Upper lobe of right lung (tissue), 1 donor: ENCODE measurements around the gene PRKAB1. TPM values are rescaled to one million over a fixed set of nuclear protein-coding genes. Genes with fewer than 3 reads are reported as not detected.

Experiments used
- ATAC-seq: fragments of 200-7000 bp; cut with Tn5 transposase; one replicate; pipeline ENCODE4 v1.9.1; 2020; ENCODE audit warnings: mild to moderate bottlenecking, moderate library complexity
- DNase-seq: peaks from one replicate; pipeline ENCODE4 v3.0.0-alpha.2; 2020
- H3K27ac ChIP-seq: fragments of 200-600 bp; one replicate; pipeline ENCODE4 v1.8.0; 2022
- H3K27me3 ChIP-seq: fragments of 200-600 bp; one replicate; pipeline ENCODE4 v1.8.0; 2022; ENCODE audit warnings: mild to moderate bottlenecking
- H3K36me3 ChIP-seq: fragments of 200-600 bp; one replicate; pipeline ENCODE4 v1.8.0; 2022
- H3K4me1 ChIP-seq: fragments of 200-600 bp; one replicate; pipeline ENCODE4 v1.8.0; 2022
- H3K4me3 ChIP-seq: fragments of 200-600 bp; one replicate; pipeline ENCODE4 v1.8.0; 2022; ENCODE audit warnings: mild to moderate bottlenecking
- H3K9me3 ChIP-seq: fragments of 200-600 bp; one replicate; pipeline ENCODE4 v1.8.0; 2022
- CTCF ChIP-seq: fragments of 200-600 bp; IDR thresholded peaks from one replicate; pipeline ENCODE4 v1.8.0; 2022; ENCODE audit warnings: antibody characterized with exemption
- intact Hi-C: fragments of 100-400 bp; cut with DNase I; formaldehyde crosslinking; loops from one replicate; pipeline ENCODE4 v1.11.0; 2022
- total RNA-seq: library from RNA; stranded (reverse); fragmentation: NEBNext Ultra II Directional; extraction: Animal tissue kit (Norgen Biotek cat#: 25700); gene quantifications from one replicate; pipeline ENCODE4 v1.2.1, GENCODE V29; 2021
- donor health status: DM: no; HTN: yes; CAD: no; lungs with severe emphysema.

Gene PRKAB1
- total RNA-seq, 1 donor from 2014 or later = 54.7 TPM

GRCh38 chr12:119714614-119715267 lies 46.8 kb downstream of the PRKAB1 start:
- H3K27ac ChIP-seq = no peak overlapping the region
- no peaks in the 10 kb centered on the region for H3K36me3 ChIP-seq
- intact Hi-C loops = no loop called here
- H3K27me3 ChIP-seq = no peaks in the 10 kb centered on the region
- TF ChIP-seq CTCF = no peak
- no peaks in the 10 kb centered on the region for H3K9me3 ChIP-seq
- peaks cover 24% of the 10 kb centered on the region for H3K4me1 ChIP-seq
- no peak for DNase-seq
- no peak overlapping the region for H3K4me3 ChIP-seq
- ATAC-seq = no peak

- no peaks in the 10 kb centered on the region for H3K27me3 ChIP-seq
- no peaks in the 10 kb centered on the region for H3K9me3 ChIP-seq
- peaks cover 21% of the 10 kb centered on the region for H3K4me1 ChIP-seq
- H3K36me3 ChIP-seq = no peaks in the 10 kb centered on the region
- intact Hi-C loops = no loop called here
- no peak for TF ChIP-seq CTCF
- DNase-seq = no peak
- H3K27ac ChIP-seq = peak overlapping the region; percentile 74
- no peak overlapping the region for H3K4me3 ChIP-seq
- ATAC-seq = no peak
Observed at GRCh38 chr12:119715268-119715620, 47.3 kb downstream of the PRKAB1 start.

DNA sequence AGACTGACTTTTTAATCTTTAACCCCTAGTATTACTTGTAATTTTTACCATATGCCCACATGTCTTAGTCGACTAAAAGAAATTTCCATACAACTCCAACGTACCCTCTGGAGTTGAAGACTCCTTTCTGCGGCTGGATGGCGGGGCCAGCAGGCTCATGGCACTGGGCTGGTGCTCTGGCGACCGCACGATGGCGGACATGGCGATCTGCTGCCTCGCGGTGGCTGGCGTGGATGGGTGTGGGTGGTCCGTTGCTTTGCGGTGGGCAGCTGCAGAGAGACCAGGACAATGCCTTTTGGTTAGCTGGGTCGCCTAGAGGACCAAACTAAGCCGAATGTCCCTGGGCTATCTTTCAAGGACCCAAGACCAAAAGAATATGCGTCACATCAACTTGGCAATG lies 50.2 kb downstream of the PRKAB1 start:
- H3K36me3 ChIP-seq = no peaks in the 10 kb centered on the region
- H3K27me3 ChIP-seq = no peaks in the 10 kb centered on the region
- H3K4me1 ChIP-seq = peaks cover 15% of the 10 kb centered on the region
- DNase-seq = no peak
- no peak for ATAC-seq
- H3K9me3 ChIP-seq = no peaks in the 10 kb centered on the region
- intact Hi-C loops = no loop called here
- H3K27ac ChIP-seq = no peak overlapping the region
- no peak overlapping the region for H3K4me3 ChIP-seq
- no peak for TF ChIP-seq CTCF

DNA sequence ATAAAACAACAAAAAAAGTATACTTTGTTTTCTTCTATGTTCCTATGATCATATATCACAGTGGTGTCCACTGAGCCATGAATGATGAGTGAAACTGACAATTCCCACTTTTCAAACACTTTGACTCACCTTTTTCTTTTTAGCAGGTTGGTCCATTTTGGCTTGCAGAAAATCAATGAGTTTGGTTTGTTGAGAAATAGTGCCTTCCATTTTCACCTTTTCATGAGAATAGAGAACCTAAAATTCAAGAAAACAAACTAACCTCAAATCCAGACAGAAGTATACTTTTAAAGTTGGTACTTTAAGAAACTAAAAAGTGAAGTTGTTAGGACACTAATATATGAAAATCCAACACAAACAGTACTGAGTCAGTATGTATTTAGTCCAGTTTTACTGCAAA lies 52.4 kb downstream of the PRKAB1 start:
- H3K4me3 ChIP-seq = no peak overlapping the region
- TF ChIP-seq CTCF = no peak
- no peak for DNase-seq
- H3K4me1 ChIP-seq = peaks cover 14% of the 10 kb centered on the region
- no peaks in the 10 kb centered on the region for H3K9me3 ChIP-seq
- no peaks in the 10 kb centered on the region for H3K36me3 ChIP-seq
- intact Hi-C loops = no loop called here
- no peaks in the 10 kb centered on the region for H3K27me3 ChIP-seq
- no peak for ATAC-seq
- no peak overlapping the region for H3K27ac ChIP-seq

- no peaks in the 10 kb centered on the region for H3K36me3 ChIP-seq
- TF ChIP-seq CTCF = no peak
- H3K4me1 ChIP-seq = peaks cover 5% of the 10 kb centered on the region
- no peak overlapping the region for H3K27ac ChIP-seq
- no peaks in the 10 kb centered on the region for H3K9me3 ChIP-seq
- ATAC-seq (no peak), DNase-seq (no peak)
- no peaks in the 10 kb centered on the region for H3K27me3 ChIP-seq
- intact Hi-C loops = no loop called here
- no peak overlapping the region for H3K4me3 ChIP-seq
Observed at GRCh38 chr12:119721306-119721705, 53.4 kb downstream of the PRKAB1 start.

DNA sequence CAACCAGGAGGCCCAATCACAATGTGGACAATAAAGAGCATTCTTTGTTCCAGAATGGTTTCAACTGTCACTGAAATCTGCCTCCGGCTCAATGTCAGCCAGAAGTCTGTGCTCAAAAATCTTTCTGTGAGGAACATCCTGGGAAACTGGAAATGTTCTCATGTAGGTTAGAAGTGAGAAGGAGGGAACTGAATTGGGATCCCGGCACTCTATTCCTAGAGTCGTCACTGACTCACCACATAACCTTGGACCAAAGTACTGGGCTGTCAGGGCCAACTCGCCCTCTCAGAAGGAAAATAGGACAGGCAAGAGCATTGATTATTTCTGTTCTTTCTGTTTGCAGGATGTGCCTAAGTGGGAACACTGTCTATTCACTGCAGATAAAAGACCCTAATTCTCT lies 57.6 kb downstream of the PRKAB1 start:
- H3K27ac ChIP-seq = no peak overlapping the region
- H3K27me3 ChIP-seq = no peaks in the 10 kb centered on the region
- no peaks in the 10 kb centered on the region for H3K9me3 ChIP-seq
- intact Hi-C loops = no loop called here
- H3K4me1 ChIP-seq = no peaks in the 10 kb centered on the region
- no peak for TF ChIP-seq CTCF
- H3K36me3 ChIP-seq = no peaks in the 10 kb centered on the region
- no peak for DNase-seq
- H3K4me3 ChIP-seq = no peak overlapping the region
- no peak for ATAC-seq
